GM12801 (cell line): ENCODE results near the gene SNCA.

Experiments used
- TF ChIP-seq, protein P1 (sequence below): IDR thresholded peaks from one replicate; pipeline ENCODE4 v1.5.1; 2011; ENCODE audit warnings: control low read depth; ENCODE audit not compliant: insufficient read length; ENCODE audit errors: extremely low read depth

SNCA gene

GRCh38 chr4:89836897-89837384, at the start of gene SNCA:
SNCA (minus strand) TSS chr4:89837161; CDS start chr4:89835667, 1,494 bp downstream.
- TF ChIP-seq, protein P1, sequence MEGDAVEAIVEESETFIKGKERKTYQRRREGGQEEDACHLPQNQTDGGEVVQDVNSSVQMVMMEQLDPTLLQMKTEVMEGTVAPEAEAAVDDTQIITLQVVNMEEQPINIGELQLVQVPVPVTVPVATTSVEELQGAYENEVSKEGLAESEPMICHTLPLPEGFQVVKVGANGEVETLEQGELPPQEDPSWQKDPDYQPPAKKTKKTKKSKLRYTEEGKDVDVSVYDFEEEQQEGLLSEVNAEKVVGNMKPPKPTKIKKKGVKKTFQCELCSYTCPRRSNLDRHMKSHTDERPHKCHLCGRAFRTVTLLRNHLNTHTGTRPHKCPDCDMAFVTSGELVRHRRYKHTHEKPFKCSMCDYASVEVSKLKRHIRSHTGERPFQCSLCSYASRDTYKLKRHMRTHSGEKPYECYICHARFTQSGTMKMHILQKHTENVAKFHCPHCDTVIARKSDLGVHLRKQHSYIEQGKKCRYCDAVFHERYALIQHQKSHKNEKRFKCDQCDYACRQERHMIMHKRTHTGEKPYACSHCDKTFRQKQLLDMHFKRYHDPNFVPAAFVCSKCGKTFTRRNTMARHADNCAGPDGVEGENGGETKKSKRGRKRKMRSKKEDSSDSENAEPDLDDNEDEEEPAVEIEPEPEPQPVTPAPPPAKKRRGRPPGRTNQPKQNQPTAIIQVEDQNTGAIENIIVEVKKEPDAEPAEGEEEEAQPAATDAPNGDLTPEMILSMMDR: no peak

- TF ChIP-seq, protein P1: no peak
Measured at GRCh38 chr4:89879215-89879614, 42.3 kb upstream of the SNCA start.

- TF ChIP-seq, protein P1: no peak
Measured at GRCh38 chr4:89878611-89879010, 41.6 kb upstream of the SNCA start.

DNA sequence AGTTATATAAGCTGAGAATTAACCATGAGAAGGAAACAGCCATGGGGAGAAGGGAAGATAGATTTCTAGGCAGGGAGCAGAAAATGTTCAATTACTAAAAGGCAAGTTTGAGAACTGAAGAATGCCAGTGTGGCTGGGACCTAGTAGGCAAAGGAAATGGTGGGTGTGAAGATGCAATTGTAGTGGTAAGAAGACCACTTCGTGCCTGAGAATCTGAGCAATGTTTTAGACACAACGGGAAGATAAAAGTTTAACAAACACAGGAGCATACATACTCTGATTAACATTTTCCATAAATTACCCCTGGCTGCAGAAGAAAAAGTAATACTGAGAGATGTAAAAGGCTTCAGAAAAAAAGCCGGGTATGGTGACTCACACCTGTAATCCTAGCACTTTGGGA, 39.6 kb upstream of the SNCA start:
- TF ChIP-seq, protein P1: no peak

- TF ChIP-seq, protein P1: no peak
Measured at GRCh38 chr4:89871211-89871610, 34.2 kb upstream of the SNCA start.

DNA sequence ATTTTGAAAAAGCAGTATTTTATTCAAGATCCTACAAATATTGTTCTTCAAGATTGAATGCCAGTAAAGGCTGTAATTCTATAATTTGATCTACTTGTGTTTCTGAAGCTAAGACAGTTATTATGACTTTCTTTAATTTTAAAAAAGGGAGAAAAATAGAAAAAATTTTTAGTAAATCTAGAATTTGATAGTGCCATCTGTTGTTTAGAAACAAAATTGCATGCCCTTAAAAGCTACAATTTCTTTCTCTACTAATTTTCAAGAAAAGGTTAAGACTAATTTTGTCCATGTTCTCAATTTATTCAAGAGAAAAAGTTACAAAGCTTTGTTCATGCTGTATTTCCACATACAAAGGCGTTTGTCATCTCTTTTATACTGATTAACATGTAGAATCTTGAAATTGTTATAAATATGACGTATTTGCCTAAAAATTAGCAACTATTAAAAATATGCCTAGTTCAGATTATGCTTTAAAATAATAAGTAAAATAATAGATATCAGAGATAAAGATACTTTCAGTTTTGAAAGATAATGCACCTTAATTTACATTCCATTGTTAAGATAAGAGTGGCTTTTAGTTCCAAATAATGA, 32.1 kb upstream of the SNCA start:
- TF ChIP-seq, protein P1: no peak

DNA sequence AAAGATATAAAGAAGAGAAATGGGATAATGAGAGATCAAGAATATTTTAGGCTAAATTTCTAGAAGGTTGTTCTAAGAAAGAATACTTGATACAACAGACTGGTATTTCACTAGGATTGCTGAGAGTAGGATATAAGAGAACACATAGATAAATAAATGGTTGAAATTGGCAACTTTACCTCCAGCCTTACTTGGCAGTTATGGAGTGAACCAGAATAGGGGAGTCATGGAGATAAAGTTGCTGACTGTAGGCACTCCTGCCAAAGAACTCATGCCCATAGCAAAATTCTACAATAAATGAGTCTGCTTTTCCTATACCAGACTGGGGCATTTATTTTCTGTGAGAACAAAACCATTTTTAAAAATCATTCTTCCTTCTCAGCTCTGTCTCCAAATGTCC, 31.3 kb upstream of the SNCA start:
- TF ChIP-seq, protein P1: no peak
